SU-DHL-6 (cell line): ENCODE data around the gene DIPK1A.

Source experiments
- EZH2phosphoT487 ChIP-seq: fragments of 200-600 bp; sonication (generic), shearing (Covaris generic); conservative IDR thresholded peaks from 2 replicates; pipeline ENCODE4 v1.6.1; 2018; ENCODE audit warnings: mild to moderate bottlenecking, antibody characterized with exemption, low read length, moderate library complexity, mixed read lengths
- TF ChIP-seq, protein P1 (sequence below): fragments of 200-600 bp; sonication (generic); IDR thresholded peaks from one replicate; pipeline ENCODE4 v1.5.1; 2017; ENCODE audit warnings: antibody characterized with exemption, mild to moderate bottlenecking, low read length, moderate library complexity; ENCODE audit not compliant: insufficient read depth, poor library complexity, severe bottlenecking

GRCh38 chr1:92964998-92965397, 3.7 kb upstream of the DIPK1A start:
- TF ChIP-seq, protein P1, sequence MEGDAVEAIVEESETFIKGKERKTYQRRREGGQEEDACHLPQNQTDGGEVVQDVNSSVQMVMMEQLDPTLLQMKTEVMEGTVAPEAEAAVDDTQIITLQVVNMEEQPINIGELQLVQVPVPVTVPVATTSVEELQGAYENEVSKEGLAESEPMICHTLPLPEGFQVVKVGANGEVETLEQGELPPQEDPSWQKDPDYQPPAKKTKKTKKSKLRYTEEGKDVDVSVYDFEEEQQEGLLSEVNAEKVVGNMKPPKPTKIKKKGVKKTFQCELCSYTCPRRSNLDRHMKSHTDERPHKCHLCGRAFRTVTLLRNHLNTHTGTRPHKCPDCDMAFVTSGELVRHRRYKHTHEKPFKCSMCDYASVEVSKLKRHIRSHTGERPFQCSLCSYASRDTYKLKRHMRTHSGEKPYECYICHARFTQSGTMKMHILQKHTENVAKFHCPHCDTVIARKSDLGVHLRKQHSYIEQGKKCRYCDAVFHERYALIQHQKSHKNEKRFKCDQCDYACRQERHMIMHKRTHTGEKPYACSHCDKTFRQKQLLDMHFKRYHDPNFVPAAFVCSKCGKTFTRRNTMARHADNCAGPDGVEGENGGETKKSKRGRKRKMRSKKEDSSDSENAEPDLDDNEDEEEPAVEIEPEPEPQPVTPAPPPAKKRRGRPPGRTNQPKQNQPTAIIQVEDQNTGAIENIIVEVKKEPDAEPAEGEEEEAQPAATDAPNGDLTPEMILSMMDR: no peak
- TF ChIP-seq EZH2phosphoT487: no peak
